NCI-H2196 (cell line): Measurements from ENCODE around the gene RNF19B.
A peak's percentile ranks its signal among the peaks of the same experiment; 100 is the strongest.
"Not testable (repeated sequence)": the region's sequence is repeated elsewhere in the genome, so short reads cannot be mapped to it uniquely, and the experiment has no call there.

Source experiments
- DNase-seq: peaks from one replicate; lab custom pipeline; 2025; ENCODE audit not compliant: unreplicated experiment; lab: John Stamatoyannopoulos, UW

Gene RNF19B

DNA sequence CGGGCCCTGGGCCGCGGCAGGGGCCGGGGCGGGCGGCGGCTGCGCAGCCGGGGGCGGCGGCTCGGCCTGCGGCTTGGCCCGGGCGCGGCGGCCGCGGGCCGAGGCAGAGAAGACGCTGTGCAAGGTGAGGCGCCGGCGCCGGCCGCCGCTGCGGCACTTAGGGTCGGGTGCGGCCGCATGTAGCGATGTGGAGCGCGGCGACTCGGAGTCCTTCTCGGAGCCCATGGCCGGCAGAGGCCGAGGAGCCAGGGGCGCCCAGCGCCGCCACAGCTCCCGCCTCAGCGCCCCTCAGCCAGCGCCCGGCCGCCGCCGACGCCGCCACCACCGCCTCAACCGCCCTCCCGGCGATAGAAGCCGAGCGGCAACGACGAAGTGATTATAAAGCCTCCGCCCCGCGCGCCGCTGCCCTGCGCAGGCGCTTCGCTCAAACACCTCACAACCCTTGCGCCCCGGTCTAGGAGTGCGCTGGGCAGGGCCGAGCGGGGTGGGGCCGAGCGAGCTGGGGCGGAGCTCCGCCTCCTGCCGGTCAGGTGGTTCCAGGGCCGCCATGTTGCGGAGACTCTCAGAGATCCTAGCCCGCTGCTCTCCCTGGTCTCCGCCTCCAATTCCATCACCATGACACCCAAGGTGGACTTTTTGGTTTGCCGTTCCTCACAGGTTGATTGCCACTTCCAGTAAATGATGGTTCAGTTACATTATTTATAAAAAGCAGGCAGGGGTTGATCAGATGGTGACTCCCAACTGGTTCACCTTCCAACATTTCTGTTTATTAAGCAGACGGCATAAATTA lies at the start of gene RNF19B:
Gene RNF19B, minus strand, starts transcription at position 349 of the 790 bp plus-strand sequence. Its CDS starts 124 bp downstream, at position 225.
- peak; percentile 96 for DNase-seq

DNA sequence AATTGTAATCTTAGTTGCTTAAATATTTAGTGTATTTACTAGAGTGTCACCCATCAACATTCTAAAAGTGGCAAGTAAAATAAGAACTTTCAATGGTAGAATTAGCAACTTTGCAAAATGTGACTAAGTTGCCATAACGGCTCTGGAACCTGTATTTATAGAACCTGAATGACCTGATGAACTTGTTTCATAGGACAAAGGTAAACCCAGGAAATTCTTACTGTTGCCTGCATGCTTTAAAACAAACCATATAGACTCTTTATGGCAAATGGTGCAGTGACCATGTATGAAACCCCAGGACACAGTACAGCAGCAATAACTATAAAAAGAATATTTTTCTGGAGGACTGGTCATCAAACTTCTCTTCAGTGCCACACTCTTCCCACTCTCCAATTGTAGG lies 49.2 kb upstream of the RNF19B start:
- no peak for DNase-seq

- no peak for DNase-seq
Measured at GRCh38 chr1:33012165-33012564, 47.6 kb upstream of the RNF19B start.

GRCh38 chr1:33010932-33011731 lies 46.5 kb upstream of the RNF19B start:
- DNase-seq = peak; percentile 74

GRCh38 chr1:33009561-33009960 lies 45.0 kb upstream of the RNF19B start:
- no peak for DNase-seq

DNA sequence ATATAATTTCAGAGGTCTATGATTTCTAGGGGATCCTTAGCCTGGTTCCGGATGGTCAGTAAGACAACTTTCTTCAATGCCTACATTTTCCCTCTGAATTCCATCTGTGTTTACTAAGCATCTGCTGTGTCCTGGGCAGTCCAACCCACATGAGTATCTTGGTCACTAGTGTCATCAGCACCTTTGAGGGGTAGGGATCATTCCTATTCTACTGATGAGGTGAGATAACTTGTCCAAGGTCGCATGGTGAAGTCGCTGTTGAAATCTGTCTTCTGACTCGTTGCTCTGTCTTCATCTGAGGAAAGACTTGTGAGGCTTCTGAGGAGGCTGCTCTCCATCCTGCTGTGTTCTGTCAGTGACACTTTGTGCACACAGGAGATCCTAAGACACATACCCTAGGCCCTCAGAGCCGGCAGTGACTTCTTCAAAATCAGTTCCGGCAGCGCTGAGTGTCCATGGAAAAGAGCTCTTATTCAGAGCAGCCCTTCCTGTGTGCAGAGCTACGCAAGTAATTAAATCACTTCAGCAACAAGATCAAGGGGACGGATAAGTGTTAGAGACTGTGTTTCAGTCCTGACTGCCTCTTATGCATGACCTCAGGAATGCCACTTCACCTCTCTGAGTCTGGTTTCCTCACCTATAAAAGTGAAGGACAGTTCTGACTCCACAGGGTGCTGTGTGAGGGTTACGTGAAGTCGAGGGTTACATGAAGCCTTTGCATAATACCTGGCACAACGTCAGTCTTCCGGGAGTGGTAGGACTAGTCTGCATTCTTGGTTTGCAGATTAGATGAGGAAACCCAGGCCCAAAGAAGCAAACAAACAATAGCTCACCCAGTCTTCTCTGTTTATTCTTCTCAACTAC lies 43.7 kb upstream of the RNF19B start:
- peak; percentile 90 for DNase-seq

GRCh38 chr1:33007190-33008050 lies 42.8 kb upstream of the RNF19B start:
- DNase-seq = peak; percentile 82

- no peak for DNase-seq
Measured at GRCh38 chr1:33005838-33006421, 41.3 kb upstream of the RNF19B start.

- DNase-seq = no peak
Measured at GRCh38 chr1:33005117-33005837, 40.7 kb upstream of the RNF19B start.

DNA sequence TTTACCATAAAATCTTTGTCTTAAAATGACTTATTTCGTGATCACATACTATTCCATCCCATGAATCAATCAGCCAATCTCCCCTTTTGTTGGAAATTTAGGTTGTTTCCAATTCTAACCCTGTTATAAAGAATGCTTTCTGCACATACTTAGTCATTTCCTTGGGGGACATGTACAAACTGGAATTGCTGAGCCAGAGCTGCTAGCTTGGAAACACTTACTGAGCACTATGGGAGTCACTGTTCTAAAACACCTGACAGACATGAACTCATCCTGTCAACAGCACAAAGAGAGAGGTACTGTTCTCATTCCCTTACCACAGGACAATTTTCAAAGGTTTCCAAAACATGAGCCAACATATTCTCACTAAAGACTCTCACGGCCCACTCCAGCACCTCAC lies 40.0 kb upstream of the RNF19B start:
- DNase-seq = no peak

GRCh38 chr1:33003657-33004056 lies 39.0 kb upstream of the RNF19B start:
- DNase-seq = no peak

- no peak for DNase-seq
Measured at GRCh38 chr1:33002006-33002405, 37.4 kb upstream of the RNF19B start.

DNA sequence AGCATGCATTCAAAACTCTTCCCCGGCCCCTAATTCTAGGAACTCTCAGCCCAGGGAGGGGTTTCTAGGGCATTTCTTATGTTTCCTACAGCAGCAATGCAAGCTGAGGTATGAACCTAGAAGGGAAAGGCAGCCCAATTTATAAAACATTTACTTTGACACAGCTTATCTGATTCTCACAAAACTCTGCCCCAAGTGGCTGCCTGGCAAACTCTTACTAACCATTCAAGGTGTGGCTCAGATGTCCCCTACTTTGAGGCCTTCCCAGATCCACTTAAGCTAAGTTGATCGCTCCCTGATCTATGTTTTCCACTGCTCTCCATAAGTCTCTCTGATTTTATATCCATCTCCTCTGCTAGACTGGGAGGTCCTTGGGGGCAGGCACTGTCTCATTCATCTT lies 36.7 kb upstream of the RNF19B start:
- no peak for DNase-seq

DNA sequence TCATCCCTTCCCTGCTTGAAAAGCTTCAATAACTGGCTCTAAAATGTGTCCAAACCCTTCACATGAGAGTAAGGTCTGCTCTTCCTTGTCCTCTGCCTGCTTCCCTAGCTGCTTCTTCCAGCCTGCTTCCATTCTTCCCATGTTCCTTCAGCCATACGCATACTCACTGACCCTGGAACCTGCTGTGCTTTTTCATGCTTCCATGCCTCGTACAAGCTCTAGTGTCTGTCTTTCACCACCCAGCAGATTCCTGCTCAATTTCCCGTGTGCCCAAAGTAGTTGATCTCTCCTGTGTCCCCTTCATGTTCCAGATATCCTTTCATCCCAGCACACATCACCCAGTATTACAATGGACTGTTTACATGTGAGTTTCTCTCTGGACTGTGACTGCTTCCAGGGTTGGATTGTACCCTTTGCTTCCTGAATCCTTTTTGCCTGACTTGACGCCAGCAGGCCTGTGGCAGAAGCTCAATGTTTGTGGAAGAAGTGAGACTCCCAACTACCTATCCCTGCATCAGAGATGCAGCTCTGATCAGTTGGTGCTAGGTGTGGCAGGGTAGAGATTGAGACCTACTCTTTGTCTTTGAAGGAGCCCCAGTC lies 35.9 kb upstream of the RNF19B start:
- DNase-seq = no peak

- DNase-seq = no peak
Measured at GRCh38 chr1:32998997-32999396, 34.4 kb upstream of the RNF19B start.

- DNase-seq = no peak
Measured at GRCh38 chr1:32998064-32998463, 33.5 kb upstream of the RNF19B start.

- DNase-seq = no peak
Measured at GRCh38 chr1:32997381-32997891, 32.8 kb upstream of the RNF19B start.

GRCh38 chr1:32993324-32993636 lies 28.7 kb upstream of the RNF19B start:
- DNase-seq = not testable (repeated sequence)
